ENCODE measurements around the gene PDK1. TPM values are rescaled to one million over a fixed set of nuclear protein-coding genes. Genes with fewer than 3 reads are reported as not detected.
"Not testable (repeated sequence)": the region's sequence is repeated elsewhere in the genome, so short reads cannot be mapped to it uniquely, and the experiment has no call there.

Gene PDK1
- 10 to 100 TPM; 42.8 to 44.9 TPM for total RNA-seq

DNA sequence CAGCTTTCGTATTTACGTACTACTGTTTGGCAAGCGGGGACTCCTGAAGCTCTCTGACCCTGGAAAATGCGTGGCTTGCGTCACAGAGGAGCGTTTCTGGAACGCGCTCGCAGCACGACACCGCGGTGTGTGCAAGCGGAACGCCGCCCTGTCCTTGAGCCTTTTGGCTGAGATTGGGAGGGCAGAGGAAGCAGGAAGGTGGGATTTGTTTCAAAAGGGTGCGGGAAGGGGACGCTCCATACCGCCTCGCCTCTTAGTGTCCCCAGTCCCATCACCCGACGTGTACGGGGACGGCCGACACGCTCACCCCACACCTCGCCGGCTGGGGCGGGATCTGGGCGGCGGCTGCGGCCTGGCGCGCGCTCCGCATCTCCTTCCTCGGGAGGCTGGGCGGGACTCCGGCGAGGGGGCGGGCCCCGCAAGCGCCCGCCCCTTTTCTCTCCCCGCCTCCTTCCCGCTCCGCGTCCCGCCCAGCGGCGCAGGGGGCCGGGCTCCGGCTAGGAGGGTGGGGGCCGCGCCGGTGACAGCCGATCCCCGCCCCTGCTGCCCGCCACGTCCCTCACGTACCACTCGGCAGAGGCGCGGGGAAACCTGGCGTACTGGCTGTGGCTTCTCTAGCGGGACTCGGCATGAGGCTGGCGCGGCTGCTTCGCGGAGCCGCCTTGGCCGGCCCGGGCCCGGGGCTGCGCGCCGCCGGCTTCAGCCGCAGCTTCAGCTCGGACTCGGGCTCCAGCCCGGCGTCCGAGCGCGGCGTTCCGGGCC, at the start of gene PDK1:
Gene PDK1, plus strand, starts transcription at position 569 of the 762 bp plus-strand sequence. Its CDS starts 61 bp downstream, at position 630.
- peaks cover 4% of the 10 kb centered on the region for H3K27me3 Mint-ChIP-seq
- ATAC-seq (ENCODE audit: low read depth) (peak; percentile 93), DNase-seq (peak; percentile 97)
- peak within 1 kb of the TSS; percentile 90 for H3K4me3 Mint-ChIP-seq
- H3K4me1 Mint-ChIP-seq = peaks cover 43% of the 10 kb centered on the region
- H3K27ac Mint-ChIP-seq = peak within 1 kb of the TSS; percentile 91
- peaks cover 39% of the 10 kb centered on the region for H3K36me3 Mint-ChIP-seq
- POLR2A ChIA-PET = interaction anchor here (1.0 to 1.5 kb wide), 4 partner anchors 9 to 62 kb away, joined by 3 to 11 read pairs (median 4); no protein-coding TSS in a partner anchor
- H3K9me3 Mint-ChIP-seq = no peaks in the 10 kb centered on the region

DNA sequence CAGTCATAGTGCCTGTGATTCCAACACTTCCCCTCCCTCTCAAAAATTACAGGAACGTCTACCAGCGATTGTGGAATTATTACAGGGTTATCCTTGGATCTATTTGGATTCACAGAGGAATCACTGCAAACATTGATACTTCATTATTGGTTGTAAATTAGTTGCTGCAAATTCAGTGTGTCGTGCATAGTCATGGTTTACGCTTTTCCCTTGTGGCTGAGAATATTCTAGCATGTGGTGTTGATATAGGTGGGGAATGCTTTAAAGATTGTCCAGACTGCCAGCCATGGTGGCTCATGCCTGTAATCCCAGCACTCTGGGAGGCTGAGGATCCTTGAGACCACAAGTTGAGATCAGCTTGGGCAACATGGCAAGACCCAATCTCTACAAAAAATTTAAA, 48.7 kb upstream of the PDK1 start:
- H3K4me3 Mint-ChIP-seq = no peak overlapping the region
- H3K27ac Mint-ChIP-seq = no peak overlapping the region
- H3K27me3 Mint-ChIP-seq = no peaks in the 10 kb centered on the region
- ATAC-seq (ENCODE audit: low read depth) (no peak), DNase-seq (no peak)
- peaks cover 7% of the 10 kb centered on the region for H3K9me3 Mint-ChIP-seq
- peaks cover 28% of the 10 kb centered on the region for H3K4me1 Mint-ChIP-seq
- peaks cover 53% of the 10 kb centered on the region for H3K36me3 Mint-ChIP-seq
- POLR2A ChIA-PET = no interaction called here

DNA sequence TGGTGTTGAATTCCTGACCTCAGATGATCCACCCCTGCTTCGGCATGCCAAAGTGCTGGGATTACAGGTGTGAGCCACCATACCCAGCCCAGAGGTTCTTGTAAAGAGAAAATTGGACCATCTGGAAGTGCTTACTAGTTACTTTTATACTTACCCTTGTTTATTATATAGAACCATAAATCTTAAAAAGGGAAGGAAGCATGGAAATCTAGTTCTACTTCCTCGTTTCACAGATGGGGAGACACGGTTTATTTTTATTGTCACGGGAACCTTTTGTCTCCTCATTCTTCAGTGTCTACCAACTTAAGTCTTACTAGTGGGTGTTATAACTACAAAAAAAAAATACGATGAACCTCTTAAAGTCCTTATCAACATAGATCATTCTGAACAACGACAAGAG, 45.8 kb upstream of the PDK1 start:
- H3K27me3 Mint-ChIP-seq = no peaks in the 10 kb centered on the region
- H3K36me3 Mint-ChIP-seq = peaks cover 70% of the 10 kb centered on the region
- ATAC-seq (ENCODE audit: low read depth) (no peak), DNase-seq (no peak)
- H3K4me3 Mint-ChIP-seq = peak overlapping the region; percentile 70
- H3K9me3 Mint-ChIP-seq = peaks cover 25% of the 10 kb centered on the region
- POLR2A ChIA-PET = interaction anchor here (0.9 kb wide), 1 partner anchor 45 kb away, joined by 3 read pairs; no protein-coding TSS in a partner anchor
- H3K4me1 Mint-ChIP-seq = peaks cover 24% of the 10 kb centered on the region
- peak overlapping the region; percentile 79 for H3K27ac Mint-ChIP-seq

DNA sequence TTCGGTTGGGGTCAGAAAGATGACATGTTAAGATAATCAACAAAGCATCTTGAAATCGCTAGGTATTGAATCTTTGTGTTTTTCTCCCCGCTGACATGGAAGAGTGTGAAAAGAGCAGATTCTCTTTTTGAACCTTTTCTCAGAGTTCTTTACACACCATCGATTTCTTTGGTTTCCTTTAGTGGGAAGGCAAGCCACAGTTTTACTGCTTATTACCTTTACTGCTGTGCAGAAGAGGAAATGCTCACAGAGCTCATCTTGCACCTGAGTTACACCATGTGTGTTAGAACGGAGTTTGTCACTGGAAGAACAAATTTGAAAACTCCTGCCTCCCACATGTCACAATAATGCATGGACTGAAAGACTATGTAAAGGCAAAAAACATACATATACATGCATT, 45.3 kb upstream of the PDK1 start:
- Mint-ChIP-seq H3K9me3 (peaks cover 25% of the 10 kb centered on the region), H3K27me3 (no peaks in the 10 kb centered on the region), H3K27ac (peak overlapping the region; percentile 79), H3K4me3 (peak overlapping the region; percentile 70), H3K36me3 (peaks cover 66% of the 10 kb centered on the region), H3K4me1 (peaks cover 24% of the 10 kb centered on the region)
- DNase-seq (no peak), ATAC-seq (ENCODE audit: low read depth) (peak; percentile 58)
- POLR2A ChIA-PET = interaction anchor here (0.9 kb wide), 1 partner anchor 44 kb away, joined by 3 read pairs; no protein-coding TSS in a partner anchor

DNA sequence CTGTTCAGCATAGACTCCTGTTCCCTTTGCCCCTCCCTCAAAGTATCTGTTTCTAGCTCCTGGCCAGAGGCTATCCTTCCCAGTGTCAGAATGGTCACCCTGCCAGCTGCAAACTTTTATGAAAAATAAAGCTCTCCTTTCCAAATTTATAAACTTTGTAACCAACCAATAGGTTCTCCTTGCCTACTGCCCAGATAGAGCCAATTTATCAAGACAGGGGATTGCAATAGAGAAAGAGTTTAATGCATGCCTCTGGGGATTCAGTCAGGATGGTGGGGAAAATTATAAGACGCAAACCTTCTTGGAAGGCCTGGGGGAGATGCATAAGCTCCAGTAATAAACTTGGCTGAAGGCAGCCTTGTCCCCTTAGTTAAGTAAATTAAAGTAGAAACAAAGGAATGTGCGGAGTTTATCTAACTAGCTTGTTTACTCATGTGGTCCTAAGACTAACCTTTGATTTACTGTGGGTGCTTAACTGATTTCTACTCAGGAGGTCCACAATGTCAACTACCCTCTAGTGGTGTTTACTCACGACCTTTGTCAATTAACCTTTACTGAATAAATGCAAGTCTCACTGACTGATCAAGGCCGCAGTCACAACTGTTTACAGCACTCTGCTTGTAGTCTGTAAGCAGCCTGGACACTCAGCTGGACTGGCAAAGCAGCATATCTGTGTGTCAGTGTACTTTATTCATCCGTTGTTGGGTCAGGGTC, 42.9 kb upstream of the PDK1 start:
- H3K4me1 Mint-ChIP-seq = peaks cover 23% of the 10 kb centered on the region
- no peak for DNase-seq
- no peak overlapping the region for H3K4me3 Mint-ChIP-seq
- POLR2A ChIA-PET = no interaction called here
- H3K27ac Mint-ChIP-seq = no peak overlapping the region
- no peak for ATAC-seq (ENCODE audit: low read depth)
- peaks cover 63% of the 10 kb centered on the region for H3K36me3 Mint-ChIP-seq
- no peaks in the 10 kb centered on the region for H3K27me3 Mint-ChIP-seq
- H3K9me3 Mint-ChIP-seq = peaks cover 33% of the 10 kb centered on the region

DNA sequence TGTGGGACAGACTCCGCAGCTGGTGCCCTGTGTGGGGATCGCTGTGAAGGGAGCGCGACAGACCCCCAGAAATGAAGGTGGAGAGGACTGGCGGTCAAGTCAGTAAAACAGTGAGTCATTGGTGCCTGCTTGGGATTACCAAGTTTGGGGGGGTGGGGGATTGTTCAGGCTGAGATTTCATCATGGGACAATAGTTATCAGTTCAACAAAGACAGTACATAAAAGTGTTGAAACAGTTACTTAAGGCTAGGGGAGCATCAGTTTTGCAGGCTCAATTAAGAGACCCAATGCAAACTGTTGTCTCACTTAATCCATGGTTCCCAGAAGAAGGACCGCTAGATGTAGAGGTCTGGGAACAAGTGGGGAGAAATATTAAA, 42.4 kb upstream of the PDK1 start:
- POLR2A ChIA-PET = no interaction called here
- no peak overlapping the region for H3K4me3 Mint-ChIP-seq
- peaks cover 19% of the 10 kb centered on the region for H3K4me1 Mint-ChIP-seq
- DNase-seq (no peak), ATAC-seq (ENCODE audit: low read depth) (no peak)
- peaks cover 33% of the 10 kb centered on the region for H3K9me3 Mint-ChIP-seq
- H3K27me3 Mint-ChIP-seq = no peaks in the 10 kb centered on the region
- peaks cover 59% of the 10 kb centered on the region for H3K36me3 Mint-ChIP-seq
- H3K27ac Mint-ChIP-seq = no peak overlapping the region

DNA sequence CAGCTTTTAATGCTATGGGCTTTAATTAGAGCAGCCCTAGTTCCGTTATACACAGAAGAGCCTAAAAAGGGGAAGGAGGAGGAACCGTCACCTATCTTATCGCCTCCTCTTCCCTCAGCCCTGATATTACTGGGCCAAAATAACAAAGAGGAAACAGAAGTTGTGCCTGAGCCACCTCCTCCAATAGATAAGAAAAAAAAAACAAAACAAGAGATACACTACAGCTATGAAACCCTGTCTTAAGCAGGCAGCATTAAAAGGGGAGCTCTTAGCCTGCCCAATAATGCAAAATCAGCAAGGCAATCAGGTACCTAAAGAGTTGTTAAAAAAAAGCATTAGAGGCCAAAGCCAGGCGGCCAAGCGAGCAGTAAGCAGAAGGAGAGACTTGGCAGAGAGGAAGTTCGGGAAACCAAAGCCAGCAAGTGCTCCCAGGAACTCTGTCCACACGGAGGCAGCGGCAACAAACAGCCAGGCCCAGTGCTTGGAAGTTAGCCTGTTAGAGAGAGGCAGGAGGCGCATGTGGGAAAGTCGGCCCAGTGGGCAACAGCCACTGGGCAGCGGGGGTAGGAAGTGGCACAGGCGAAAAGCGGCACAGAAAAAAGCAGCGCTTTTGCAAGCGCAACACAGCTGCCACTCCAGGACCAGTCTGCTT, 41.8 kb upstream of the PDK1 start:
- no peak for ATAC-seq (ENCODE audit: low read depth)
- Mint-ChIP-seq H3K27ac (no peak overlapping the region), H3K4me3 (no peak overlapping the region), H3K9me3 (peaks cover 38% of the 10 kb centered on the region), H3K4me1 (peaks cover 16% of the 10 kb centered on the region), H3K27me3 (no peaks in the 10 kb centered on the region), H3K36me3 (peaks cover 59% of the 10 kb centered on the region)
- DNase-seq = no peak
- POLR2A ChIA-PET = no interaction called here

DNA sequence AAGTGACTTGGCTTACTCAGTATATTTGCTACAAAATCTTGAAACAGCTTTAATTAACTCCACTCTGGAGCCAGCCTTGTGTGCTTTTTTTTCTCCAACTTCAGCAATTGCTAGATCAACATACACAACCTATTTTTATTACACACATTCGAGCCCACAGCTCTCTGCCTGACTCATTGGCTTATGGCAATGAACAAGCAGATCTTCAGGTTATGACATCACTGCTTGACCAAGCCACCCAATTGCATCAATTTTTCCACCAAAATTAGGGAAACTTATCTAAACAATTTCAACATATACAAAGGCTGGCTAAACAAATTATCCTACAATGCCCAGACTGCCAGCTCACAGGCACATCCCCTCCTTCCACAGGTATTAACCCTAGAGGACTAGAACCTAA, 39.6 kb upstream of the PDK1 start:
- H3K9me3 Mint-ChIP-seq = peaks cover 55% of the 10 kb centered on the region
- POLR2A ChIA-PET = no interaction called here
- H3K27me3 Mint-ChIP-seq = no peaks in the 10 kb centered on the region
- H3K36me3 Mint-ChIP-seq = peaks cover 64% of the 10 kb centered on the region
- ATAC-seq (ENCODE audit: low read depth) = no peak
- no peak overlapping the region for H3K4me3 Mint-ChIP-seq
- peaks cover 4% of the 10 kb centered on the region for H3K4me1 Mint-ChIP-seq
- H3K27ac Mint-ChIP-seq = no peak overlapping the region
- DNase-seq = no peak

DNA sequence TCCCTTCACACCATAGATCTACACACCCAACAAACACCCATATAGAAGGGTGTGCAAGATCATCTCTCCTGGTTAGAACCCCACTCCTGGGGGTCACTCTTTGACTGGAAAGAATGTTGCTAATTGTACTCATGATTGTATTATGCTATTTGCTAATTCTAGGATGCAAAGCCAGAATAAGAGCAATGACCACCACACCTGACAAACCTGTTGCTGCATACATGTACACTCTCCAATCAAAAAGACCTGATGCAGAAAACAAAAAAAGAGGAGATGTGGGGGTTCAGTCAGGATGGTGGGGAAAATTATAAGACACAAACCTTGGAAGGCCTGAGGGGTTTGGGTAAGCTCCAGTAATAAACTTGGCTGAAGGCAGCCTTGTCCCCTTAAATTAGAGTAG, 36.9 kb upstream of the PDK1 start:
- no peak for DNase-seq
- Mint-ChIP-seq H3K4me3 (no peak overlapping the region), H3K27me3 (no peaks in the 10 kb centered on the region), H3K36me3 (peaks cover 52% of the 10 kb centered on the region), H3K27ac (no peak overlapping the region), H3K9me3 (peaks cover 38% of the 10 kb centered on the region), H3K4me1 (no peaks in the 10 kb centered on the region)
- ATAC-seq (ENCODE audit: low read depth) = no peak
- POLR2A ChIA-PET = no interaction called here

DNA sequence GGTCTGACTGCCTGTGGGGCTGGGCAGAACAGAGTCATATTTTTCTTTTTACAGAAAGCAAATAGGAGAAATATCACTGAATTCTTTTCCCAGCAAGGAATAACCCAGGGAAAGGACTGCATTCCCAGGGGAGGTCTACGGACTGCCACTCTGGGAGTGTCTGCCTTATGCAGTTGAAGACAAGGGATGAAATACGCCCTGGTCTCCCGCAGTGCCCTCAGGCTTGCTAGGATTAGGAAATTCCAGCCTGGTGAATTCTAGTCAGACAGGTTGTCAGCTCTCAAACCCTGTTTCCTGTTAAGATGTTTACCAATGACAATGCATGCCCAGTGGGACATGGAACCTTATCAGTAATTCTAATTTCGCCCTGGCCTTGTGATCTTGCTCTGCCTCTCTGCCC, 30.3 kb upstream of the PDK1 start:
- POLR2A ChIA-PET = no interaction called here
- ATAC-seq (ENCODE audit: low read depth) (no peak), DNase-seq (no peak)
- Mint-ChIP-seq H3K36me3 (peaks cover 53% of the 10 kb centered on the region), H3K9me3 (peaks cover 35% of the 10 kb centered on the region), H3K4me1 (peaks cover 2% of the 10 kb centered on the region), H3K4me3 (no peak overlapping the region), H3K27ac (no peak overlapping the region), H3K27me3 (no peaks in the 10 kb centered on the region)

DNA sequence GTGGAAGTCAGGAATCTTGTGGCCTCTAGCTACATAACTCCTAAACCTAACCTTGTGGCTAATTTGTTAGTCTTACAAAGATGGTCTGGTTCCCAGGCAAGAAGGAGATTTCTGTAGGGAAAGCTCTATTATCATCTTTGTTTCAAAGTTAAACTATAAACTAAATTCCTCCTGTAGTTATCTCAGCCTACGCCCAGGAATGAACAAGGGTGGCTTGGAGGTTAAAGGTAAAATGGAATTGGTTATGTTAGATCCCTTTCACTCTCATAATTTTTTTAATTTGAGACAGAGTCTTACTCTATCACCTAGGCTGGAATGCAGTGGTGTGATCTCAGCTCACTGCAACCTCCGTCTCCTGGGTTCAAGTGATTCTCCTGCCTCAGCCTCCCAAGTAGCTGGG, 24.6 kb upstream of the PDK1 start:
- Mint-ChIP-seq H3K4me1 (peaks cover 3% of the 10 kb centered on the region), H3K27ac (no peak overlapping the region), H3K4me3 (no peak overlapping the region), H3K36me3 (peaks cover 62% of the 10 kb centered on the region), H3K27me3 (no peaks in the 10 kb centered on the region), H3K9me3 (peaks cover 44% of the 10 kb centered on the region)
- DNase-seq (no peak), ATAC-seq (ENCODE audit: low read depth) (no peak)
- POLR2A ChIA-PET = no interaction called here

DNA sequence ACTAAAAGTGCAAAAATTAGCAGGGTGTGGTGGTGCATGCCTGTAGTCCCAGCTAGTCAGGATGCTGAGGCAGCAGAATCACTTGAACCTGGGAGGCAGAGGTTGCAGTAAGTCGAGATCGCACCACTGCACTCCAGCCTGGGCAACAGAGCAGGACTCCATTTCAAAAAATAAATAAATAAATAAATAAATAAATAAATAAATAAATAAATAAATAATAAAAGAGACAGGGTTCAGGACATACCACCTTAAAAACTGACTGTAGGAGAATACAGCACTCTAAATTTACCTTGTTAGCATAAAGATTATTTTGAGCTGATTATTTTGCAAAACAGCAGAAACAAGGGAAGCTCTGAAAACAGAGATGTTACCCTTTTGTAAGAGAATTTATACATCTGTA, 23.4 kb upstream of the PDK1 start:
- not testable (repeated sequence) for H3K4me1 Mint-ChIP-seq, H3K27me3 Mint-ChIP-seq
- H3K36me3 Mint-ChIP-seq = peaks cover 61% of the 10 kb centered on the region

DNA sequence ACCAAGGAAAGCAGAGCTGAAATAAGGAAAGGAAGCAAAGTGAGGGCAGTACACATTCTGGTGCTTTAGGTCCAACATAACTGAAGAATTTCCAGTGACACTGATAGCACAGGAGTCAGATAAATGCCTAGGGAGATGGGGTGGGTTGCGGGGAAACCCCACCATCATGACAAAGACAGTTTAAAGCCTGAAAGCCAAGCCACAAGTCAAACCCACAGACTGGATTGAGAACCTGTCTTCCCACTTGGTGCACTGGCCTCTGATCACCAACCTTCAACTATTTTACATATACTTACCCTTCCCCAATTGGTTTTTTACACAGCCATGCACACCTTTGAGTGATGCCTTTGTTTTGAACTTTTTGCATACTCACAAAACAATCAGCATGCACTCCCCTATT, 22.2 kb upstream of the PDK1 start:
- ATAC-seq (ENCODE audit: low read depth) (no peak), DNase-seq (no peak)
- POLR2A ChIA-PET = no interaction called here
- Mint-ChIP-seq H3K27me3 (no peaks in the 10 kb centered on the region), H3K9me3 (peaks cover 36% of the 10 kb centered on the region), H3K4me3 (no peak overlapping the region), H3K36me3 (peaks cover 58% of the 10 kb centered on the region), H3K4me1 (peaks cover 3% of the 10 kb centered on the region), H3K27ac (no peak overlapping the region)

More for the DNA sequence above, 23.4 kb upstream of the PDK1 start:
- H3K27ac Mint-ChIP-seq; DNase-seq; H3K4me3 Mint-ChIP-seq; ATAC-seq (ENCODE audit: low read depth); POLR2A ChIA-PET: not testable (repeated sequence)
- peaks cover 40% of the 10 kb centered on the region for H3K9me3 Mint-ChIP-seq

Measured in activated naive CD8-positive, alpha-beta T cell treated with anti-CD3 and anti-CD28 coated beads, Interleukin-2, amount 10 ng/mL, durations not matched to agents 7 days and 5 days (primary cell).